GM18867 (cell line): ENCODE measurements around the gene RAB25.

Experiments
- ATAC-seq: cut with Tn5 transposase; IDR thresholded peaks from one replicate; pipeline ENCODE4 v1.9.1; 2021; ENCODE audit warnings: mild to moderate bottlenecking, moderate library complexity; ENCODE audit not compliant: unreplicated experiment

Gene RAB25

DNA sequence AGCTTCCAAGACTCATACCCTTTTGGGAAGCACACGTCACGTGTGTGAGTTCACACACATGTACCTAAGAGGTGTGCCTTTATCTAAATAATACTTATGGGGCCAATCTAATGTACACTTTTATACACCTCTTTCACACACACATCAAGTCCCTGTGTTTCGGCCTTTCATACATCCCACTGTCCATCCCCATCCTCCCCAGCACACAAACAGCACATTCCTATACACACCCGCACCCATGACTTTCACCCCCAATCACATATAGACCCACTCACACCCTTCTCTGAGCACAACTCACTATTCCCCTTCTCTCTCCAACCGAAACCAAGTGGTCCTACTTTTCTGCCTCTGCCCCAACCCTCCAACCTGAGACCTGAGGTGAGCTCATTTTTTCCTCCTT lies 17.8 kb downstream of the RAB25 start:
- no peak for ATAC-seq

DNA sequence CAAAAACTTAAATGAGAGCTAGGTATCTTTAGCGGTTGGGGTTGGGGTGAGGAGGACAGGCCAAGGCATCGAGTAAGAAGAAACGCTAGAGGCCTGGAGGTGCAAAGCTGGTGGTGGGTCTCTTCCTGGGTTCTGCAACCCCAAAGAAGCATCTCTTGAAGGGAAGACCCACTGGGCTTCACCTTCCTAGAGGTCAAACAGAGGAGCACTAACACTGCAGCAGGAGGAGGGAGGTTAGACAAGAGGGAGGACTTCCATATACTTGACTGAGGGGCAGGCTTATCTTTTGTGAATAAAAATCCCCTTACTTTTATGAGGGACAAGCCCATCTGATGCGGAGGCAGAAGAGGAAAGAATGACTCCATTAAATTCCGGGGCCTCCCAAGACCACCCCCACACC lies 18.8 kb downstream of the RAB25 start:
- ATAC-seq = no peak

- ATAC-seq = no peak
Measured at GRCh38 chr1:156080241-156080862, 19.4 kb downstream of the RAB25 start.

DNA sequence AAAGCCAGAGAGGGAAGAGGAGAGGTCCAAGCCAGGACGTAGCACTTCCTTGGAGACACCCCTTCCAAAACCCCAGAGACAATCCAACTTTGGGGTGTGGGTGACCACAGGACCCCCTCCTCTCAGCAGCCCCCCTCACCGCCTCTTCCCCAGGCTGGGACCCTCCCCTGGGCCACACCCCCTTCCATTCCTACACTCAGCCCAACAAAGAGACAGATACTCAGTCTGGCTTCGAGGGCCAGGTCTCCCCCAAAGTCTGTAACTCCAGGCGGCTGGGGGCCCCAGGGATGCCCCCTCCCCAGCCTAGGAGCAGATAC lies 19.9 kb downstream of the RAB25 start:
- no peak for ATAC-seq

DNA sequence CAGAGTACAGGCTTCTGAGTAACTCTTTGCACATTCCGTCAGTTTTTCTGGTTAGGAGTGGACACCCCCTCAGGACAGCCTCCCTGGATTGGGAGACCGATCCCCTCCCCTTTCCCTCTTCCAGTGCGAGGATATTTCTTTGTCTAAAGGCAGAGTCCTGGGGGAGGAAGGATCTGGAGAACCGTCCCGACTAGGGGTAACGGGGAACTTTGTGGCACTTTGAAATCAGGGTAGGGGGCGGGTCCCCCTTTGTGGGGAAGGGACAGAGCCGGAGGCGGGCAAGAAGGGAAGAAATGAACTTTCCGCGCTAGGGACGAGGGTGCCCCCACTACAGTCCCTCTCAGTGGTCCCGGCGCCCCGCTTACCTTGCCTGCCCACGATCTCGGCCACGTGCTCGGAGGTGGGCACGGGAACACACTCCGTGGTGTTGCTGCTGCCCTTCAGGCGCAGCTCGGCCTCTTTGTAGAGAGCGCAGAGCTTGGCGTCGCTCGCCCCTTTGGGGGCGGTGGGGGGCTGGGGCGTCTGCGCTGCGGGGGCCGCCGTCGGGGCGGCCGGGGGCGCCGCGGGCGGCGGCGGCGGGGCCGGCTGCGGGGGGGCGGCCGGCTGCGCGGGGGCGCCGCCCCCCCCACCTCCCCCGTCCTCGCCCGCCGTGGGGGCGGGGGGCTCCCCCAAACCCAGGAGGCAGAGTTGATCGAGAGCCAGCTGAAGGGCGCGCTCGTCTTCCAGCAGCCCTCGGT lies 20.4 kb downstream of the RAB25 start:
- no peak for ATAC-seq

DNA sequence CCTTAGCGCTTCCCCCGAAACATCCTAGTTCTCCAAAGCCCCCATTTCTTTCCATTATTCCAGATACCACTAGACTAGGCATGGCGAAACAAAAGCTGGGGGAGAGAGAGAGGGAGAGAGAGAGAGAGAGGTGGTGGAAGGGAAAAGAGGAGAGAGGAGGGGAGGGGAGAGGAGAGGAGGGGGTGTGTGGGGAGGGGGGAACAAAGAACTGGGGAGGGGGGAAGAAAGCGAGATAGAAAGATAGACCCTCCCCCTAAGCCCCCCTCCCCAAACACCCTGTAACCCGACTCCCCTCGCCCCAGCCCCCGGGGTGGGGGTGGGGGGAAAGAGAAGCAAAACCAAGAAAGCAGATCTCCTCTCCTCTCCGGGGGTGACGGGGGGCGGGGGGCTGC lies 21.0 kb downstream of the RAB25 start:
- ATAC-seq = no peak

DNA sequence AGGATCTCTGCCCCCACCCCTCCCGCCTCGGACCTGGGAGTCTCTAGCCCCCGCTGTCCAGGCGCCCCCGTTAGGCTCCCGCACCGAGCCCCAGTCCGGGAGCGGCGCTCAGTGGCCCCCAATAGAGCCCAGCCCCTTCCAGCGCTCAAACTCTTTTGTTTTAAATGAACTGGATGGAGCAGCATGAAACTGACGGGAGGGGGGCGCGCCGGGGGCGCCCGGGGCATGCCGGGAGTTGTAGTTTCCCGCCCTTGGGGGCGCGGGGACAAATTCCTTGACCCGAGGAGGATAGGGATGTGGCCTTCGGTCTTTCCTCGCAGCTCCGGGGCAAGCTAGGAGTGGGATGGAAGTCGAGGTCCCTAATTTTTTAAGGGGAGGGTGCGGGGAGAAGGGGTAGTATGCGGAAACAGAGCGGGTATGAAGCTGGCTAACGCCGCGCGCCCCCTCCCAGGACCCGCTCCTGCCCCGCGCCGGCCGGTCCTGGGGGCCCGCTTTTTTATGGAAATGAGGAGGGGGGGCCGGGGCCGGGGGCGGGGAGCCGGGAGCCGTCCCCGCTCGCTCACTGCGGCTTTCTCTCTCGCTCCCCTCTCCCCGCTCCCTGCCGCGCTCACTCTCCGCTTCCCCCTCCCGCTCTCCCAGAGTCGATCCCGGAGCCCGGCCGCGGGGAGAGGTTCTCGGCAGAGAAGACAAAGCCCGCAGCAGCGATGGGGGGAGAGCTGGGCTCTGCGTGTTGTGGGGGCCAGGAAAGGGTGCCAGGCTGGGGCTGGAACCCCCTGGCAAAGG lies 21.5 kb downstream of the RAB25 start, which contains the start of gene MEX3A:
TSS of gene MEX3A (minus strand) at position 157 of the 783 bp plus-strand sequence. CDS start 467 bp downstream, outside the sequence.
- peak; percentile 55 for ATAC-seq

DNA sequence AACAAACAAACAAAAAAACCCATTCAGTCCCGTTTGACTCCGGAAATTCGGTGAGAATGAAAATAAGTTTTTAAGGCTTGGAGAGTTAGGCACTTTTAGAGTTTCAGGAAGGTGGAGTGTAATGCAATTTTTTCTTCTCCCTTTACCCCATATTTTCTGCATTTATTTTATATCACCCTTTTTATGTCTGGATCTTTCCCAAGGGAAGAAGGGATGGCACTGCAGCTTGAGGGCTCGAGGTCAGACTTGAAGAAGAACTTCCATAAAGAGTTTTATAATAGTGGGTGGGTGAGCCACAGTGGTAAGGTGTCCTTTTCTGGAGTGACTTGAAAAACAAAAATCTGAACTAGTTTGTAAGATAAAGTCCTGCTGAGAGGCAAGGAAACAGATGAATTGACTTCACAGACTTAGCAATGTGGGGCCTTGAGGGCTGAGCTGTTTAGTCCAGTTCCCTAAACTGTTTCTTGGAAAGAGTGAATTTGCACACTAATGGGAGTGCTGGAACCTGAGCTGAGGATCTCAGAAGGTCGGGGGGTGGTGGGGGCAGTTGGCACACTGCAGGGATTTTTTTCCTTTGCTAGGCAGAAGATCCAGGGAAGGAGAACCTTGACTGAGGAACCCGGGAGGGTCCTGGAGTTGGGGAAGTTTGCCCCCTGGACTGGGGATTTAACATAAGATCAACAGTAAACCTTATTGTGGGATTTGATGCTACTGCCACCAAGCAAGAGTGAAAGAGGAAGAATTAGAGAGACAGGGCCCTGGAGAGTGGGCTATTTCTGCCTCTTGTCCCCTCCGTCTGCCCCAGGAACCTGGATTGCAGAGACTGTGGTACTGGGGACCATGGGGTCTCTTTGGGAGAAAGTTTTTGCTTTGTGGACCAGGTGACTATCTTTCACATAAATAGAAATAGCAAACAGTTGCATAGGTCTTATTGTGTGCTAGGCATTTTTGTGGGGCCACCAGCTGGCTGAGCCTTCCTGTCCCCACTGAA lies 23.1 kb downstream of the RAB25 start:
- ATAC-seq = no peak

- ATAC-seq = no peak
Measured at GRCh38 chr1:156086256-156086662, 25.3 kb downstream of the RAB25 start.

GRCh38 chr1:156089704-156090103 lies 28.7 kb downstream of the RAB25 start:
- ATAC-seq = no peak

- ATAC-seq = no peak
Measured at GRCh38 chr1:156090138-156090839, 29.3 kb downstream of the RAB25 start.

DNA sequence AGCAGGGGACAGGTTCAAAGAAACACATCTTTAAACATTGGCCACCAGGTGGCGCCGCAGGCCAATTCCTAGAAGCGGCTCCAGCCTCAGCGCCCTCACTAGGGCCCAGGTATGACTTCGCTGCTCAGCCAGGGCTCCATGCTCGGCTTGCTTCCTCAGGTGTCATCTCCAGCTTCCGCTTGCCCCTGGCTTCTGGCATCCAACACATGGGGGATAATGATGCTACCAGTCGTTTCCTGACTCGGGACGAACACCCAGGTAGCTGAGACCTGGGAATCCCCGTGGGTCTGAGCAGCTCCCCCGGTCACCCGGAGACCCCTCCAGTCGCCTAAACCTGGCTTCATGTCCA lies 29.9 kb downstream of the RAB25 start:
- ATAC-seq = no peak

DNA sequence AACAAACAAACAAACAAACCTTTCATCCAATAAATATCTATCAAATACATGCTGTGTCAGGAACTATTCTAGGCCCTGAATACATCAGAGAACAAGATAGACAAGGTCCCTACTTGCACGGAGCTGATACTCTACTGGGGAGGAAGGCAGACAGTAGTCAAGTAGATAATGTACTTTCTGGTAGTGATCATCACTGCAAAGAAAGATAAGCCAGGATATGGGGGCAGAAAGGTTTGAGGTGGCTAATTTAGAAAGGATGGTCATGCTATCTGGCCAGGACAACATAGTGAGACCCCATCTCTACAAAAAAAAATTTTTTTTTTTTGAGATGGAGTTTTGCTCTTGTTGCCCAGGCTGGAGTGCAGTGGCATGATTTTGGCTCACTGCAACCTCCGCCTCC lies 30.6 kb downstream of the RAB25 start:
- ATAC-seq = no peak

DNA sequence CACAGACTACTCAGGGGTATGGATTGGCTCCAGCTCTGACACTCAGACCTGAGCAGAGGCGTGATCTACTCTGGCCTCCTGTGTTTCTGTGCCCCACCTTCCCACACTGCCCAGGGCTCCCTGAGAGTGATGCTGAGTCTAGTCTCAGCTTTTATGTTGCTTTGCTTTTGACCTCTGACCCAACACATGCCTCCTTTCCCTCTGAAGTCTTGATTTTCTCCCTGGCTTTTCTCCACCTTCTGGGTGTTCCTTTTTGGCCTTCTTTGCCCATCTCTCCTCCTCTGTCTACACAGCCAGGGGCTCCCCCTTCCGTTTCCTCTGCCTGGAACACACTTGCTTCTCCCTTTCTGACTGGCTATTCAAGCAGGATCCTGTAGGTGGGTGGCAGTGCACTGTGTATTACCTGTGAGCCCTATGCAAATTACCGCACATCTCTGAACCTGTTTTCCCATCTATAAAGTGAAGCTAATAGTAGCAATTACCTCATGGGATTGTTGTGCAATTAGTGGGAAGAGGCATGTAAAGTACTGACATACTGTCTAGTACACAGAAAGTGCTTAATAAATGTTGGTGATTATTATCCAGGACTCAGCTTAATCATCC lies 35.0 kb downstream of the RAB25 start:
- ATAC-seq = no peak

- peak; percentile 66 for ATAC-seq
Measured at GRCh38 chr1:156096640-156097391, 35.9 kb downstream of the RAB25 start.

DNA sequence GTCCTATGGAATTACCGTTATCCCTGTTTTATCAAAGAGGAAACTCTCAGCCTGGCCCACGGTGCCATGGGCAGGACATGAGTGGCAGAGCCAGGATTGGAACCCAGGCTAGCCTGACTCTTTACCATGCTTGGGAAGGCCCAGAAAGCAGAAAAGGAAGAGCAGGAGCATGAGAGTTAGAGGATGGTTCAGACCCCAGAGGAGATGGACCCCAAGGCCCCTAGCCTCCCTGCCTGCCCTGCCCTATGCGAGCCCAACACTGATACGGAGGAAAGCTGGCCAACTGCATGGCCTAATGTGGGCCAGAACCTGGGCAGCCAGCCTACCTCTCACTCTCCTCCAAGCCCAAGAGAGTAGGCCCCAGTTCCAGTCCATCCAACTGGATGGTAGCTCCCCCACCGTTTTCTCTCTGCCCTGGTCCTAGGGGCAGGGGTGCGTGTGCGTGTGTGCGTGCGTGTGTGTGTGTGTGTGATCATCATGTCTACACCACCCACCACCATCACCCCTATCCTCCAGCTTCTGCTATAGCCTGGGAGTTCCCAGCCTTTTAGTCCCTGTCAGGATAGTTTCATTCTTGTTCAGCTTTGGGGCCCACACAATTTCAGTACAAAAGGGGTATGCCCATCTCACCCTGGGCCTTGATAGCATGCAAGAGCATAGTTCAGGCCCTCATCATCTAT lies 36.7 kb downstream of the RAB25 start:
- no peak for ATAC-seq

- ATAC-seq = no peak
Measured at GRCh38 chr1:156098784-156099183, 37.8 kb downstream of the RAB25 start.

DNA sequence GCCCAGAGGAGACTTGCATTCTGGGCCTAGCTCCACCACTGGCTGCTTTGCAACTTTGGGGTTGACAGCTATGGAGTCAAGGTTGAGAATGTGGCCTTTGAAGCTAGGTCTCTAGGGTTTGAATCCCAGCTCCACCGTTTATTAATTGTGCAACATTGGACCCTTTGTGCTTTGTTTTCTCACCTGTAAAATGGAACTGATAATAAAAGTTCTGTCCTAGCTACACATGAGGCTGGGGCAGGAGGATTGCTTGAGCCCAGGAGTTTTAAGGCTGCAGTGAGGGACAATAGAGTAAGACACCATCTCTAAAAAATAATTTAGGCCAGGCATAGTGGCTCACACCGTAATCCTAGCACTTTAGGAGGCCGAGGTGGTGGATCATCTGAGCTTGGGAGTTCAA lies 38.3 kb downstream of the RAB25 start:
- ATAC-seq = no peak
